Epithelial cell of esophagus (primary cell): ENCODE data around the gene INO80D.
"Not testable (repeated sequence)": the region's sequence is repeated elsewhere in the genome, so short reads cannot be mapped to it uniquely, and the experiment has no call there.

Source experiments
- DNase-seq: peaks from one replicate; pipeline ENCODE4 v3.0.0; 2010; ENCODE audit warnings: low read depth
- H3K4me3 ChIP-seq: 2 replicates; pipeline ENCODE4 v1.5.1; 2011; ENCODE audit warnings: mild to moderate bottlenecking, low read length, control low read depth
- CTCF ChIP-seq: IDR thresholded peaks from 2 replicates; pipeline ENCODE4 v1.5.1; 2011; ENCODE audit warnings: low read depth, mild to moderate bottlenecking, low read length, control low read depth, inconsistent platforms; ENCODE audit not compliant: insufficient read depth; ENCODE audit errors: missing control alignments

The INO80D gene

DNA sequence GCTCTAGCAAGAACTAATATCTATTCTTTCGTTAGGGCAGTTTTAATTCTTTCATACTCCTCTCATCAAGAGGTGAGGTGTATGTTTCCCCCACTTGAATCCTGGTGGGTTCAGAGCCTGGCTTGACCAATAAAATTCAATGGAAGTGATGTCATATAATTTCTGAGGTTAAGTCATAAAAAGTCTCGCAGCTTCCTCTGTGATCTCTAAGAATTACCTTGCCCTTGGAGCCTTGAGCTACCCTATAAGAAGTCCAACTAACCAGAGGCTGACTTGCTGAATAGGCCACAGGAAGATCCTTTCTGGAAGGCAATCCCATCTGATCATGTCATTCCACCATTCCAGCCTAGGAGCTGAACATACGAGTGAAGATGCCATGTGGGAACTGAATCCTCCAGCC, 26.1 kb upstream of the INO80D start:
- no peak for TF ChIP-seq CTCF
- no peak overlapping the region for H3K4me3 ChIP-seq
- DNase-seq: peak; percentile 3

GRCh38 chr2:206108713-206109112, 22.7 kb upstream of the INO80D start:
- no peak for TF ChIP-seq CTCF
- H3K4me3 ChIP-seq: no peak overlapping the region
- no peak for DNase-seq

- no peak overlapping the region for H3K4me3 ChIP-seq
- no peak for TF ChIP-seq CTCF
- no peak for DNase-seq
Measured at GRCh38 chr2:206105541-206105940, 19.6 kb upstream of the INO80D start.

- DNase-seq: no peak
- no peak overlapping the region for H3K4me3 ChIP-seq
- TF ChIP-seq CTCF: no peak
Measured at GRCh38 chr2:206105038-206105437, 19.1 kb upstream of the INO80D start.

- DNase-seq, H3K4me3 ChIP-seq: not testable (repeated sequence)
Measured at GRCh38 chr2:206098872-206099271, 12.9 kb upstream of the INO80D start.

- TF ChIP-seq CTCF: no peak
- H3K4me3 ChIP-seq: no peak overlapping the region
- no peak for DNase-seq
Measured at GRCh38 chr2:206098471-206098870, 12.5 kb upstream of the INO80D start.

DNA sequence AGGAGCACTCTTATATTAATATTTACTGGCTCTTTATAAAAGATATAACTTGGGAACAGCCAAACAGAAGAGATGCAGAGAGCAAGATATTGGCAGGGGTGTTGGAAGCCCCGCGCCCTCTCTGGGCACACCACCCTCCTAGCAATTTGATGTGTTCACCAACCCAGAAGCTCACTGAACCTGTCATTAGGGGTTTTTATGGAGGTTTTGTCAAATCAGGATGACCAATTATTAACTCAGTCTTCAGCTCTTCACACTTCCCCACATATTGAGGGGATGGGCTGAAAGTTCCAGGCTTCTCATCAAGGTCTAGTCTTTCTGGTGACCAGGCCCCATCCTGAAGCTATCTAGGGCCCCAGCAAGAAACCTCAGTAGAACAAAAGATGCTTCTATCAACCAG, 10.9 kb upstream of the INO80D start:
- no peak for DNase-seq
- H3K4me3 ChIP-seq: no peak overlapping the region
- TF ChIP-seq CTCF: no peak
